Activated CD4-positive, alpha-beta memory T cell treated with anti-CD3 and anti-CD28 coated beads, Interleukin-2, amount 10 ng/mL, durations not matched to agents 7 days and 5 days (primary cell): ENCODE data around the gene BLVRA. TPM values are rescaled to one million over a fixed set of nuclear protein-coding genes. Genes with fewer than 3 reads are reported as not detected.
"Not testable (repeated sequence)": the region's sequence is repeated elsewhere in the genome, so short reads cannot be mapped to it uniquely, and the experiment has no call there.

Experiments used
- CTCF ChIA-PET: fragments of 350-600 bp; sonication (Branson Sonifier 250); formaldehyde crosslinking; loops from one replicate; lab custom pipeline; 2021; ENCODE audit warnings: antibody characterized with exemption, inconsistent platforms; lab: Charles Lee
- POLR2A ChIA-PET: fragments of 350-600 bp; sonication (Branson Sonifier 250); formaldehyde crosslinking; loops from one replicate; lab custom pipeline; 2021; ENCODE audit warnings: antibody characterized with exemption; lab: Charles Lee
- DNase-seq: peaks from one replicate; pipeline ENCODE4 v3.0.0-alpha.2; 2020
- H3K27ac Mint-ChIP-seq: one replicate; pipeline ENCODE4 v1.8.0; 2021; ENCODE audit warnings: mild to moderate bottlenecking, mixed read lengths
- H3K27me3 Mint-ChIP-seq: one replicate; pipeline ENCODE4 v1.8.0; 2021; ENCODE audit warnings: mixed read lengths
- H3K36me3 Mint-ChIP-seq: one replicate; pipeline ENCODE4 v1.8.0; 2021; ENCODE audit warnings: low read depth, mixed read lengths
- H3K4me1 Mint-ChIP-seq: one replicate; pipeline ENCODE4 v1.8.0; 2021; ENCODE audit warnings: mixed read lengths
- H3K4me3 Mint-ChIP-seq: one replicate; pipeline ENCODE4 v1.8.0; 2021; ENCODE audit warnings: mild to moderate bottlenecking, mixed read lengths
- H3K9me3 Mint-ChIP-seq: one replicate; pipeline ENCODE4 v1.8.0; 2021; ENCODE audit warnings: mixed read lengths
- total RNA-seq, 2 experiments: library from RNA; stranded (reverse); gene quantifications; one replicate each; pipeline ENCODE4 v1.2.3, GENCODE V29; 2021

The BLVRA gene
- total RNA-seq, 2 experiments from 2014 or later: 38.1 to 42.4 TPM

DNA sequence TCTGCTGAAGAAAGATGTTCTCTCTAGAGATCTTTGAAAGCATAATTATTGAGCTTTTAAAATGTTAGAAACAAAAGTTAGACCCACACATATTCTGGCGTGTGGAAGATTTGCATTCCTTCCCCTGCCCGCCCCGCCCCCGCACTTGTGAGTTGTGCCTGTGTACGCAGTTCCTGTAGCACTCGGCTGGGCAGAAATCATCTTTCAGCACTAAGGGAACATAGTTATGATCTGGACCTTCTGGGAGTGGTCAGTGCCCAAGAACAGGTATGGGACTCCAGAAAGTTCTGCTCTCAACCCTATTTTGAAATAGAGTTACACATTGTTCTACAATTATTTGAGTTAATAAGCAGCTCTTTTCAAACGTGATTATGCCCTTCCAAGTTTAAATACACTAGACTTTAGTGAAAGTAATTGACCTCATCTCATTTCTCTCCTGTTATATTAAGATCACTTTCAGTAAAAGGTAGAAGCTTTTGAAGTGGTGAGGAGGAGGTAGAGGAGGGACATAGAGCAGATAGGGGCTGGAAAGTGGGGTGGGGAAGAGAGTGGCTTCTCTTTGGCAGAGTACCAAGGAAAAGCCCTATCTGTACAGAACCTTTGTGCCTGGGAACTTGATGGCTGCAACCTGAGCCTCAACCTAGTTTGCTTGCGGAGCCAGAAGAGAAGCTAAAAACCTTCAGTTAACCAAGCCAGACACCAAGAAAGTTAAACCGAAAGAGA lies 5.7 kb downstream of the BLVRA start:
- DNase-seq: no peak
- POLR2A ChIA-PET: no interaction called here
- Mint-ChIP-seq H3K4me3 (no peak overlapping the region), H3K27ac (no peak overlapping the region), H3K9me3 (no peaks in the 10 kb centered on the region), H3K36me3 (peaks cover 7% of the 10 kb centered on the region), H3K27me3 (no peaks in the 10 kb centered on the region), H3K4me1 (peaks cover 32% of the 10 kb centered on the region)
- CTCF ChIA-PET: interaction anchor here (1.0 kb wide), 1 partner anchor 181 kb away, joined by 3 read pairs; the partner anchor contains the start of gene STK17A

DNA sequence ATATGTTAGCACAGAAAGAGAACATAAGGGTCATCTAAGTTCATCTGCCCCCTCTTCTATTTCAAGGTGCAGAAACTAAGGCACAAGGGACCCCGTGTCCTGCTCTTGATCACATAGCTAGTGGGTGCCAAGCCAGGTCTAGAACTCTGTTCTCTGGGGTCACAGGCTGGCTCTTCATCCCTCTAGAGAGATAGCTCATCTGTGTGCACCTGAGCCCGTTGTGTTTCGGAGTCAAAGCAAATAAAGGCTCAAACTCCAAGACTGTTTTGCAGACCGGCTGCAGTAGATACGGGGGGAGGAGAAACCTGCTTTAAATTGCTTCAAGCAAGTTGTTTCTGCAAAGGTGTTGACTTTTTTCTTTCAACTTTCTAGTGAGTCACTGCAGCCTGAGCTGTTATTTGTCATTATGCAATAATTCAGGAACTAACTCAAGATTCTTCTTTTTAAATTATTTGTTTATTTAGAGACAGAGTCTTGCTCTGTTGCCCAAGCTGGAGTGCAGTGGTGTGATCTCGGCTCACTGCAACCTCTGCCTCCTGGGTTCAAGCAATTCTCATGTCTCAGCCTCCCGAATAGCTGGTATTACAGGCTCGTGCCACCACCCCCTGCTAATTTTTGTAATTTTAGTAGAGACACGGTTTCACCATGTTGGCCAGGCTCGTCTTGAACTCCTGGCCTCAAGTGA lies 6.5 kb downstream of the BLVRA start:
- Mint-ChIP-seq H3K27me3 (no peaks in the 10 kb centered on the region), H3K9me3 (no peaks in the 10 kb centered on the region), H3K4me3 (no peak overlapping the region), H3K4me1 (peaks cover 27% of the 10 kb centered on the region), H3K27ac (no peak overlapping the region), H3K36me3 (peaks cover 7% of the 10 kb centered on the region)
- DNase-seq: no peak
- ChIA-PET POLR2A (no interaction called here), CTCF (interaction anchor here (1.0 kb wide), 1 partner anchor 182 kb away, joined by 3 read pairs; the partner anchor contains the start of gene STK17A)

DNA sequence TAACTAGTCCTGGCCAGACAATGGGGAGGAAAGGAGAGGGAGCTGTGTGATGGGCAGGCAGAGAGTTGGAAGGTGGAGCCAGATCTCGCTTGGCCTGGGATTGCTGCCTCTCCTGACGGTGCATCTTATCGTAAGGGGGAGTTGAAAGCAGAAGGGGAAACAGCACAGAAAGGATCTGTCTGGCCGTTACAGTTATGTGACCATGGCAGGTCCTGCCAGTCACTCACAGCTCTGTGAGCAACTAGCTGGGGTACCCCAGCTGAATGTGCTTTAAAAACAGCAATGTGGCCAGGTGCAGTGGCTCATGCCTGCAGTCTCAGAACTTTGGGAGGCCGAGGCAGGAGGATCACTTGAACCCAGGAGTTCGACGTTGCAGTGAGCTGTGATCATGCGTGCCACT lies 8.1 kb downstream of the BLVRA start:
- Mint-ChIP-seq H3K27ac (no peak overlapping the region), H3K4me1 (peaks cover 21% of the 10 kb centered on the region), H3K27me3 (no peaks in the 10 kb centered on the region), H3K36me3 (peaks cover 15% of the 10 kb centered on the region), H3K4me3 (no peak overlapping the region), H3K9me3 (no peaks in the 10 kb centered on the region)
- POLR2A ChIA-PET: no interaction called here
- CTCF ChIA-PET: no interaction called here
- no peak for DNase-seq

DNA sequence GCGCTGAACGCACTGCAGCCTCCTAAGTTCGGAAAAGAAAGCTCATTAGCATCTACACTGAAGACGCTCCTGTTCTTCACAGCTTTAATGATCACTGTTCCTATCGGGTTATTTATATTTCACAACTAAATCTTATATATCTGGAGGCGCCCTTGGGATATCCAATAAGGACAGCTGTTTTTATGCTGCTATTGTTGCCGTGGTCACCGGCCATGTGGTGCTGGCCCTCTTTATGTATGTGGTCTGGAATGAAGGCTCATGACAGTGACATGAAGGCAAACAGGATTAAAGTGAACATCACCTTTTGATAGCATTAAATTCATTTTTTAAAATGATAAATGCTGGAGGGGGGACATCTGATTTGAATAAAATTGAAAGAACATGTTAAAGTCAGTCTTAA lies 8.8 kb downstream of the BLVRA start:
- Mint-ChIP-seq H3K9me3 (no peaks in the 10 kb centered on the region), H3K27ac (no peak overlapping the region), H3K27me3 (no peaks in the 10 kb centered on the region), H3K36me3 (peaks cover 17% of the 10 kb centered on the region), H3K4me1 (peaks cover 16% of the 10 kb centered on the region), H3K4me3 (no peak overlapping the region)
- no peak for DNase-seq
- ChIA-PET POLR2A (no interaction called here), CTCF (interaction anchor here (1.2 kb wide), 1 partner anchor 185 kb away, joined by 4 read pairs; the partner anchor contains the start of gene STK17A)

DNA sequence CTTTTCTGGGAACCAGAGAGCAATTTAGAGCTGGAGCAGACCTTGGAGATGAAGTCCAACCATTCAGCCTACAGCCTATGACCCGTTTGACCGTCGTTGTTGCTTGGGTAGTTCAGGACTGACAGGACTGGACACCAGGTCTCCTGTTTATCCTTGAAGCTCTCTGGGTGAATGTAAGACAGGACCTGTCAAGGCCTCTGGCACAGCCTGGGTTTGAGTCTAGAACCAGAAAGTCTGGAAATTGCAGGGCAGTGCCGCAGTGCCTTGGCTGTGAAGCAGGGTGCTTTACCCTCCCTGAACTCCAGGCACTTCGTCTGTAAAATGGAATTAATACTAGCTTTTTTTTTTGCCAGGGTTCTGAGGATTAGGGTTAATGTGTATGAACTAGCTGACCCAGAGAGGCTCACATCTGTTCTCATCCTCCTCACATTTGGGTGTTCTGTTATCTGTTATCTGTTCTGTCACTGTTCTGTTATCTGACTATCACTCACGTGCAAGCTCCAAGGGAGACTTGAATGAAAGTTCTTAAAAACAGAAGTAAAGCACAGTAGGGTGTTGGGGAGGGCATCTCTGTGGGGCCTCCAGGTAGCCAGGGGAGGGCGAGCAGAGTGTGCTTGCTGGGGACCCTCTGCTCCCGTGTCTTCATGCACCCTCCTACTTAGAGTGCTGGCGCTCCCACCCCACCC lies 9.9 kb downstream of the BLVRA start:
- Mint-ChIP-seq H3K9me3 (no peaks in the 10 kb centered on the region), H3K27me3 (no peaks in the 10 kb centered on the region), H3K27ac (no peak overlapping the region), H3K36me3 (peaks cover 23% of the 10 kb centered on the region), H3K4me1 (peaks cover 11% of the 10 kb centered on the region), H3K4me3 (no peak overlapping the region)
- ChIA-PET POLR2A (interaction anchor here (1.7 kb wide), 1 partner anchor 9 kb away, joined by 5 read pairs; no protein-coding TSS in a partner anchor), CTCF (interaction anchor here (0.7 to 1.2 kb wide), 2 partner anchors 70 to 186 kb away, joined by 4 to 5 read pairs; partner anchors contain the start of gene STK17A)
- no peak for DNase-seq

DNA sequence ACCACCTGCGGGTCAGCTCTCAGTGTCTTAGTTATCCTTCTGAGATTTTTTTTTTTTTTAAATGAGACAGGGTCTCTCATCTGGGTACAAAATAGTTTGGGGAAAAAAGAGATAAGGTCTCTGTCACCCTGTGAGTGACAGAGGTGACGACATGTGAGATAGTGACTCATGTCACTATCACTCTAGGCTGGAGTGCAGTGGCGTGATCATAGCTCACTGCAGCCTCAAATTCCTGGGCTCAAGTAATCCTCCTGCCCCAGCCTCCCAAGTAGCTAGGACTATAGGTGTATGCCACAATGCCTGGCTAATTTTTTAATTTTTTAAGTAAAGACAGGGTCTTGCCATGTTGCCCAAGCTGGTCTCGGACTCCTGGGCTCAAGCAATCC lies 10.4 kb downstream of the BLVRA start:
- Mint-ChIP-seq H3K9me3 (no peaks in the 10 kb centered on the region), H3K4me3 (no peak overlapping the region), H3K27ac (no peak overlapping the region), H3K4me1 (peaks cover 8% of the 10 kb centered on the region), H3K27me3 (no peaks in the 10 kb centered on the region), H3K36me3 (peaks cover 27% of the 10 kb centered on the region)
- CTCF ChIA-PET: no interaction called here
- POLR2A ChIA-PET: interaction anchor here (1.7 kb wide), 1 partner anchor 9 kb away, joined by 5 read pairs; no protein-coding TSS in a partner anchor
- DNase-seq: no peak

DNA sequence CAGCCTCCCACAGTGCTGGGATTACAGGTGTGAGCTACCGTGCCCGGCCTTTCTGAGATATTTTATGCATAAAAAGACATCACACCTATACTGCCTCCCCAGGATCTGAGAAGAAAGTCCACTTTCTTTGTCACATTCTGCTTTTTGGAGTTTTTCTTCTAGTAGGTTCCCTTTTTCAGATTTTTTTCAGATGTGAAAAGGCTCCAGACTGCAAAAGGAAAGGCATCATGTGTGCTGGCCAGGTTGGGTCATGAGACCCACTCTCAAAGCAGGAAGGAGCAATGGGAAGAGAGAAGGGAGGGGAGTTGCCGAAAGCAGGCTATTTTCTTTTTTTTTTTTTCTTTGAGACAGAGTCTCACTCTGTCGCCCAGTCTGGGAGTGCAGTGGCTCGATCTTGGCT lies 10.8 kb downstream of the BLVRA start:
- DNase-seq: no peak
- Mint-ChIP-seq H3K27ac (no peak overlapping the region), H3K9me3 (no peaks in the 10 kb centered on the region), H3K36me3 (peaks cover 29% of the 10 kb centered on the region), H3K27me3 (no peaks in the 10 kb centered on the region), H3K4me1 (peaks cover 4% of the 10 kb centered on the region), H3K4me3 (no peak overlapping the region)
- ChIA-PET POLR2A (interaction anchor here (1.7 kb wide), 1 partner anchor 10 kb away, joined by 5 read pairs; no protein-coding TSS in a partner anchor), CTCF (no interaction called here)

DNA sequence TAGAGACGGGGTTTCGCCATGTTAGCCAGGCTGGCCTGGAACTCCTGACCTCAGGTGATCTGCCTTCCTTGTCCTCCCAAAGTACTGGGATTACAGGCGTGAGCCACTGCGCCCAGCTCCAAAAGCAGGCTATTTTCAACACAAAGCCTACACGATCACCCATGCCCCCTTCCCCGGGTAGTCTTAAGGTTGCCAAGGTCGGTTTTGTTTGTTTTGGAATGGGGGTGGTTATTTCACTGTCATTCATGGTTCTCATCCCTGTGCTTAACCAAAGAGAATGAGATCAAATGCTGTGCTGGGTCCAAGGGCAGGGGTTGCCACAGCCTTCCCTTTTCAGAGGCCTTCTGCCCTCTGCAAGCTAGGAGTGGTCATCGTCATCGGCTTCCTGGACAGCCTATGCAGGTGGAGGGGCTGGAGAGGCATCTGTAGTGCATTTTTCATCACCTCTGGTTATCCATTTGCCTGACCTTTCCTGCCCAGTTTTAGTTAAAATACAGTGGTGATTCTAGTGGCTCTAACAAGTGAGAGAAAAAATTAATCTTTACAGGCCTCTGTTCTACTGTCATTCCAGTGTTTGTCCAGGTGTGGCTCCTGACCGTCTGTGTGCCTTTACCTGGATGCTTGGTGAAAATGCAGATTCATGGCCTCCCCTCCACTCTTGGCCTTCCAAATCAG lies 11.4 kb downstream of the BLVRA start:
- CTCF ChIA-PET: interaction anchor here (1.1 kb wide), 1 partner anchor 9 kb away, joined by 3 read pairs; no protein-coding TSS in a partner anchor
- DNase-seq: no peak
- Mint-ChIP-seq H3K4me1 (no peaks in the 10 kb centered on the region), H3K27ac (no peak overlapping the region), H3K27me3 (no peaks in the 10 kb centered on the region), H3K4me3 (no peak overlapping the region), H3K9me3 (no peaks in the 10 kb centered on the region), H3K36me3 (peaks cover 31% of the 10 kb centered on the region)
- POLR2A ChIA-PET: interaction anchor here (0.5 kb wide), 1 partner anchor 1173 kb away, joined by 3 read pairs; no protein-coding TSS in a partner anchor

DNA sequence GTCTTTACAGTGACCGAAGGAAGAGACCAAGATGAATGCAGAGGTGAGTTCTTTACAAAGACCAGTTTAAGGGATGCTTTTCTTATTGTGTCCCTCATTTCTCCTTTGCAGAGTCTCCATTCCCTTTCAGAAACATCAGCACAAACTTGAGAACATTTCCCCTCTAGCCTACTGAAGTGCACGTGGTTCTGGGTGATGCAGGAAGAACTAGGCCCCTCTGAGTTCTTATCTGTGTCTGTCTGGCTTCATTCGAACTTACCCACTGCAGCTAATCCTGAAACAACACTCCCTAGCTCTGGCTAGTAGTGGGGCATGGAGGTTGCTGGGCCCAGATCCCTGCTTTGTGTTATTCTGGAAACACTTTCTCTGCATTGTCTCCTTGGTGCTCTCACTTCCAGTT lies 12.6 kb downstream of the BLVRA start:
- Mint-ChIP-seq H3K36me3 (peaks cover 31% of the 10 kb centered on the region), H3K9me3 (no peaks in the 10 kb centered on the region), H3K4me1 (no peaks in the 10 kb centered on the region), H3K27ac (no peak overlapping the region), H3K4me3 (no peak overlapping the region), H3K27me3 (no peaks in the 10 kb centered on the region)
- no peak for DNase-seq
- ChIA-PET CTCF (interaction anchor here (1.1 kb wide), 1 partner anchor 11 kb away, joined by 3 read pairs; no protein-coding TSS in a partner anchor), POLR2A (no interaction called here)

DNA sequence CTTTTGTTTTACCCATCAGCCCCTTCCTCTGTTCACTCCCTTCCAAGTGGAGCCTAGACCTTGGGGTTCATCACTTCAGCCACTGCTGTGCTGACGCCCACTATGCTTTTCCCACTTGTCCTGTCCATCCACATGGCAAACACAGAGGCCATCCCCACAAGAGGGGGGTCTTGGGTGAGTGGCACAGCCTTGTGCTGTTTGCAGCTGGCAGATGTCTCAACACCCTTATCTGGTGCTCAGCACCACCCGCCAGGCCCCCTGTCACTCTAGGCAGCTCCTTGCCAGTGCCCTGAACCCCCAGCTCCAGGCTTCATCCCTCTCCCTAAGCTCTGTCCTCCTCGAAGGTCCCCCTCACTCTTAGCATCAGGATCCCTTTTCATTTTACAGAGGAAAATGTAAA lies 13.1 kb downstream of the BLVRA start:
- no peak overlapping the region for H3K4me3 Mint-ChIP-seq
- H3K27me3 Mint-ChIP-seq: no peaks in the 10 kb centered on the region
- no peak overlapping the region for H3K27ac Mint-ChIP-seq
- no peaks in the 10 kb centered on the region for H3K4me1 Mint-ChIP-seq
- peaks cover 34% of the 10 kb centered on the region for H3K36me3 Mint-ChIP-seq
- ChIA-PET CTCF (no interaction called here), POLR2A (interaction anchor here (0.7 kb wide), 1 partner anchor 12 kb away, joined by 3 read pairs; no protein-coding TSS in a partner anchor)
- no peak for DNase-seq
- peaks cover 2% of the 10 kb centered on the region for H3K9me3 Mint-ChIP-seq

DNA sequence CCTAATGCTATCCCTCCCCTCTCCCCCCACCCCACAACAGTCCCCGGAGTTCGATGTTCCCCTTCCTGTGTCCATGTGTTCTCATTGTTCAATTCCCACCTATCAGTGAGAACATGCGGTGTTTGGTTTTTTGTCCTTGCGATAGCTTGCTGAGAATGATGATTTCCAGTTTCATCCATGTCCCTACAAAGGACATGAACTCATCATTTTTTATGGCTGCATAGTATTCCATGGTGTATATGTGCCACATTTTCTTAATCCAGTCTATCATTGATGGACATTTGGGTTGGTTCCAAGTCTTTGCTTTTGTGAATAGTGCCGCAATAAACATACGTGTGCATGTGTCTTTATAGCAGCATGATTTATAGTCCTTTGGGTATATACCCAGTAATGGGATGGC lies 14.8 kb downstream of the BLVRA start:
- H3K36me3 Mint-ChIP-seq: peaks cover 38% of the 10 kb centered on the region
- DNase-seq, CTCF ChIA-PET, H3K9me3 Mint-ChIP-seq, H3K4me3 Mint-ChIP-seq, H3K27ac Mint-ChIP-seq, POLR2A ChIA-PET, H3K4me1 Mint-ChIP-seq, H3K27me3 Mint-ChIP-seq: not testable (repeated sequence)

DNA sequence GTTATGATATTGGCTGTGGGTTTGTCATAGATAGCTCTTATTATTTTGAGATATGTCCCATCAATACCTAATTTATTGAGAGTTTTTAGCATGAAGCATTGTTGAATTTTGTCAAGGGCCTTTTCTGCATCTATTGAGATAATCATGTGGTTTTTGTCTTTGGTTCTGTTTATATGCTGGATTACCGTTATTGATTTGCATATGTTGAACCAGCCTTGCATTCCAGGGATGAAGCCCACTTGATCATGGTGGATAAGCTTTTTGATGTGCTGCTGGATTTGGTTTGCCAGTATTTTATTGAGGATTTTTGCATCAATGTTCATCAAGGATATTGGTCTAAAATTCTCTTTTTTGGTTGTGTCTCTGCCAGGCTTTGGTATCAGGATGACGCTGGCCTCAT lies 16.8 kb downstream of the BLVRA start:
- H3K27ac Mint-ChIP-seq, POLR2A ChIA-PET, CTCF ChIA-PET, H3K4me3 Mint-ChIP-seq, H3K4me1 Mint-ChIP-seq, DNase-seq, H3K27me3 Mint-ChIP-seq, H3K9me3 Mint-ChIP-seq: not testable (repeated sequence)
- H3K36me3 Mint-ChIP-seq: peaks cover 43% of the 10 kb centered on the region
